ENCODE results near the gene TPP1.

TPP1 gene

DNA sequence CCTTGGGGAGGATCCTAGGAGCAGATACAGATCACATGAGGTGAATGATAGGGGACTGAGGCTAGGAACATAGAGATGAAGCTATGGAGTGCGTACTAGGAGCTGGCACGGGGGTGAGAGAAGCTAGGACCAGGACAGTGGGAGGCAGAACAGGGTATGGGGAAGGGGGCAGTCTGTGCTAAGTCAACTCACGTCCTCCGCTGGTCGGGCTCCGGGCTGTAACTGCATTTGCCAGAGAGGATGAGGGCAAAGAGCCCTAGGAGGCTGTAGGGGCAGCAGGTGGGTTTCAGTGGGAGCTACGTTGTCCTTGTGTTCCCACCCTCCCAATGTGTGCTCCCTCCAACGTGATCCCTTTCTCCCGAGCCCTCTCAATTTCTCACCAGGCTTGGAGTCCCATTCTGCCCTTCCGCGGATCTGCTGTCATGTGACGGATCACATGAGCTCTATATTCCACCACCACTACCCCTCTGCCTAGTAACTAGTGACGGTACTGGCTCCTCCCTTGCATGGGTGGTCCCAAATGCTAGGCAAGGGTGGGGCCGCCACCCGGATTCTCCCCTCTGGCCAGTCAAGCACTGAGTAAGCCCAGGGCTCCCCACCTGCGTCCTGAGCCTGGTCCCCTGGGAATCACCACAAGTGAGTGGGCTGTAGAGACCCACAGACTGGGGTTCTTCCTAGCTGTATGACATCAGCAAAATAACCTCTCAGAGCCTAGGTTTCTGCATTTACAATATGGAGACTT, at the start of gene TPP1:
Gene TPP1 (minus strand): TSS at position 419 of the 742 bp plus-strand sequence. CDS start 22 bp downstream, at position 397.
- peak; percentile 93 for DNase-seq (ENCODE audit: low spot score)

- DNase-seq (ENCODE audit: low spot score) = peak; percentile 69
These were observed 48.6 kb upstream of the TPP1 start for GRCh38 chr11:6667733-6668374.

DNA sequence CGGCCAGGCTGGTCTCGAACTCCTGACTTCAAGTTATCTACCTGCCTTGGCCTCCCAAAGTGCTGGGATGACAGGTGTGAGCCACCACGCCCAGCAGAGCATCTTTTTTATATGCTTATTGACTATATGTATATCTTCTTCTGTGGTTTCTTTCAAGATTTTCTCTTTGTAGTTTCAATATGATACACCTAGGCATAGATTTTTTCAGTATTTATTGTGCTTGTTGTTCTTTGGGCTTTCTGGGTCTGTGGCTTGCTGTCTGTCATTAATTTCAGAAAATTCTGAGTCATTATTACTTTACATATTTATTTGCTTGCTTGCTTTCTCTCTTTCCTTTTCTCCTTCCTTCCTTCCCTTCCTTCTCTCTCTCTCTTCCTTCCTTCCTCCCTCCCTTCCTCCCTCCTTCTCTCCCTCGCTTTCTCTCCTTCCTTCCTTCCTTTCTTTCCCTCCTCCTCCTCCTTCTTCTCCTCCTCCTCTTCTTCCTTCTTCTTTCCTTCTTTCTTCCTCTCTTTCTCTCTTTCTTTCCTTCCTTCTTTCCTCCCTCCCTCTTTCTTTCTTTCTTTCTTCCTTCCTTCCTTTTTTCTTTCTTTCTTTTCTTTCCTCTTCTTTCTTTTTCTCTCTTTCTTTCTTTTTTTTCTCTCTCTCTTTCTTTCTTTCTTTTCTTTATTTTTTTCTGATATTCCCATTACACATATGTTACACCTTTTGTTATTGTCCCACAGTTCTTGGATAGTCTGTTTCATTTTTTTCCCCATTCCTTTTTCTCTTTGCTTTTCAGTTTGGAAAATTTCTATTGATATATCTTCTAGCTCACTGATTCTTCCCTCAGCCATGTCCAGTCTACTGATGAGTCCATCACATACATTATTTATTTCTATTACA, 47.3 kb upstream of the TPP1 start:
- DNase-seq (ENCODE audit: low spot score) = peak; percentile 20

- no peak for DNase-seq (ENCODE audit: low spot score)
These were observed 45.3 kb upstream of the TPP1 start for GRCh38 chr11:6664551-6664950.

GRCh38 chr11:6663794-6664469, 44.7 kb upstream of the TPP1 start:
- DNase-seq (ENCODE audit: low spot score) = no peak

- no peak for DNase-seq (ENCODE audit: low spot score)
These were observed 41.5 kb upstream of the TPP1 start for GRCh38 chr11:6660712-6661111.

- DNase-seq (ENCODE audit: low spot score) = no peak
These were observed 39.4 kb upstream of the TPP1 start for GRCh38 chr11:6658647-6659046.

DNA sequence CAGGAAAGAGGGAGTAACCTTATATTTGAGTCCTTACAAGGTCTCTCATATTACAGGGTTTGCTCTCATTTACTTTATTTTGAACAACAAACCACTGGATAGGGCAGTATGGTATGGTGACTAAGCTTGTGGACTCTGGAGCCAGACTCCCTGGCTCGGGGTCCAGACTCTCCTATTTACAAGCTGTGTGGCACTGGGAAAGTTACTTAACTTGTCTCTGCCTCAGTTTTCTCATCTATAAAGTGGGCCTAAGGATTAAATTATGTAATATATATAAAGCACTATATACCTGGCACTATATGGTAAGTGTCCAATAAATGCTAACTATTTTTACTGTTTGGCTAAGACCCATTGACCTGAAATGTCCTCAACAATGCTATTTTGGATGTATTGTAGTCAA, 38.1 kb upstream of the TPP1 start:
- DNase-seq (ENCODE audit: low spot score) = no peak

DNA sequence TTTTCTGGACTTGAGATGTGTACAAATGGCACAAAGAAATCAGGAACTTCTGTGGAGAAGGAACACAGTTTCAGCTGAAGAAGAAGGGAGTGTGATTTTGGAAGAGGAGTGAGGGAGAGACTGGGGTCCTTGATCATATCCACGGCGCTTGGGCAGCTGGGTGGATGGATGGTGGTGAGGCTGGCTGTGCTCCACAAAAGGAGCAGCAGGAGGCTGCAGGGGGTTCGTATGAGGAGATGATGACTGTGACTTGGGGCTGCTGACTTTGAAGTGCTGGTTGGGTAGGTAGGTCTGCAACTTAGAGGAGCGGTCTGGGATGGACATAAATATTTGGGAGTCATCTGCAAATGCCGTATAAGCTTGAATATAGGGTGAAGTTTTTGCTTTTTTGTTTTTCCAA, 37.7 kb upstream of the TPP1 start:
- no peak for DNase-seq (ENCODE audit: low spot score)

DNA sequence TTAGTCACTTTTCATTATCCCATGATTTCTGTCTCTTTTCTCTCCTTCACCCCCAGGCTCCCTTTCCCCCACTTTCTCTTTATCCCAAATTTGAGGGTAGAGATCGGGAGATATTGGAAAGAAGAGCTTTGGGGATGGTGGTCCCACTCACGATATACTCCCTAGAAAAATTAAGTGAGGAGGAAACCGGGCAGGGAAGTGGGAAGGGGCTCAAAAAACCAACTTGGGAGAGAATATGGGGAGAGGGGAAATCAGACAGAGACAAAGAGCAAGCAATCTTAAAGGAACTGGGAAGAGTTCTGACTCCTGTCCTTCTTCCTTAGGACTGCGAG, 37.3 kb upstream of the TPP1 start:
- DNase-seq (ENCODE audit: low spot score) = no peak

GRCh38 chr11:6655790-6656583, 36.8 kb upstream of the TPP1 start, which contains the start of gene DCHS1:
DCHS1 (minus strand) TSS chr11:6655809; CDS start chr11:6641613, 14,196 bp downstream.
- no peak for DNase-seq (ENCODE audit: low spot score)

GRCh38 chr11:6655020-6655789, 36.0 kb upstream of the TPP1 start:
- peak; percentile 35 for DNase-seq (ENCODE audit: low spot score)

DNA sequence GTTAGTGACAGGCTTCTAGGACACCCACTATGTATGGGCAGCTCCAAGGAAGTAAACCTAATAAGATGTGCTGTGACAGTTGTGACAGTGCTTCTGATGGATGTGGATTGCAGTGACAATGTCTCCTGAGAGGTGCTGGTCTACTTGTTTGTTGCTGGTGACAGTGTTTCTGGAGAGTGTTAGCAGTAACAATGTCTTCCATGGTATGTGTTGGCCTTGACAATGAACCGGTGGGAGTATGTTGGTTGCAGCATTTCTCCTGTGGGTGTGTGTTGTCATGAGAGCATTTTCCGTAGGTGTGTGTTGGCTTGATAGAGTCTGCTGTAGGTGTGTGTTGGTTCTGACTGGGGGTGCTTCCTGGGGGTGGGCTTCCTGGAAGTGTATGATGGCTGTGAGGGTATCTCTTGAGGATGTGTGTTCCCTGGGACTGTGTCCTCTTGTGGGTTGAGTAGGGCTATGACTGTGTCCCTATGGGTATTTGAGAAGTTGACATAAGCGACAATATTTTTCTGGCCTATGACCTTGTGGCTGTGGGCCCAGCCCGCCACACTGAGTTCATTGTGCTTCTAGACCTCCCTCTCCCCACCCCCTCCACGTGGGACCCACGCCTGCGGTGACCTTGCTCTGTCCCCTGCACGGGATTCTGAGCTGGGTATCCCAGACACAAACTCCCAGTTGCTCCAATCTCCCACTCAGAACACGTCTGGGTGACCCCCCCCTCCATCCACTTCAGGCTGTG, 35.2 kb upstream of the TPP1 start:
- no peak for DNase-seq (ENCODE audit: low spot score)

DNA sequence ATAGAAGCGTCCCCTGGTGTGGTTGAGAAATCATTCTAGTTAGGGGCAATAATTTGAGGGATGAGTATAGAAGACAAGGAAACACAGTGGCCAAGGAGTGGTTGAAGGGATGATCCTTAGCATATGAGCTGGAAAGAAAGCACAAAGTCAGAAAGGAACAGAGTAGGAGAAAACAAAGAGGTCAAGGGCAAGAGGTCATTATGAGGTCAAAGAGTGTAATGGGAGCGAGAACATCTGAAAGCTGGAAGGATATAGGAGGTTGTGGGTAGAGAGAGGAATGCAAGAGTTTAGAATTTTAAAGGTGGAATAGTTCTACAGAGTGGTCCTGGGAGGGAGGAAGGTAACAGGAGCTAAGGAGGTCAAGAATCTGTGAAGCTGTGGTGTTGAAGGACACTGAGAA, 34.4 kb upstream of the TPP1 start:
- no peak for DNase-seq (ENCODE audit: low spot score)

- no peak for DNase-seq (ENCODE audit: low spot score)
These were observed 33.9 kb upstream of the TPP1 start for GRCh38 chr11:6653097-6653496.

- no peak for DNase-seq (ENCODE audit: low spot score)
These were observed 33.0 kb upstream of the TPP1 start for GRCh38 chr11:6652182-6652581.

DNA sequence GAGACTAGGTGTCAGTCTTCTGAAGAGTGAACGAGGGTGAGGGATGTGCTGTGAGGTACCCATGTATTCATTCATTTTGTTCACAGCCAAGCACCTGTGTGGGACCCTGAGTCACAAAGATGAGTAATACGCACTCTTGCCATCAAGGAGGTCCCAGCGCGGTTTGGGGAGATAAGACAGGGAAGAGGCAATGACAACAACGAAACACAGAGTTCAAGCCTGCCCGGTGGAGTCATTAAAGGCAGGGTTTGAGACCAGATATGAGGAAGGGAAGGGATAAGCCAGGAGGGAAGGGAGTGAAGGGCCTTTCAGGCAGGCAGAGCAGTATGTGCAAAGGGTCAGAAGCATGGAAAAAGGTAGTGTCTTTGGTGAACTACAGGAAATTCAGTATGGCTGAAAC, 31.8 kb upstream of the TPP1 start:
- peak; percentile 40 for DNase-seq (ENCODE audit: low spot score)

- DNase-seq (ENCODE audit: low spot score) = no peak
These were observed 30.9 kb upstream of the TPP1 start for GRCh38 chr11:6650104-6650503.

DNA sequence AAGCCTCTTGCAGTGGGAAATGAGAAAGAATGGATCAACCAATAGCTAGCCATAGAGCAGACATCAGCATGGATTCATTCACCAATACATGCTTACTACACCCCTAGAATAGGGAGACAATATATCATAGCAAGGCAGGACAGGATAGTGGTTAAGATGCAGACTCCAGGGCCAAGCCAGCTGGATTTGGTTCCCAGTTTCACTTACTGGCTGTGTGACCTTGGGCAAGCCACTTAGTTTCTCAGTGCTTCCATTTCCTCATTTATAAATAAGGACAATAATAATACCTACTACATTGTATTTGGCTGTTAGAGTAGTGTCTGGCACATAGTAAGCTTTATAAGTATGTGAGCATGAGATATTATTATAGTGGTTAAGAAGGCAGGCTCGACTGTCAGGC, 29.3 kb upstream of the TPP1 start:
- no peak for DNase-seq (ENCODE audit: low spot score)

- no peak for DNase-seq (ENCODE audit: low spot score)
These were observed 28.6 kb upstream of the TPP1 start for GRCh38 chr11:6647836-6648235.

Data from CD4-positive, alpha-beta T cell treated with Interleukin-2 at 100 ng/mL for 4 hours (primary cell).